GM15510 (cell line): ENCODE measurements around the gene INTS15.

ENCODE experiments used
- POLR2A ChIP-seq: IDR thresholded peaks from 3 replicates; pipeline ENCODE4 v1.6.1; 2011; ENCODE audit warnings: borderline replicate concordance; ENCODE audit not compliant: insufficient read length; ENCODE audit errors: extremely low read depth

The INTS15 gene

DNA sequence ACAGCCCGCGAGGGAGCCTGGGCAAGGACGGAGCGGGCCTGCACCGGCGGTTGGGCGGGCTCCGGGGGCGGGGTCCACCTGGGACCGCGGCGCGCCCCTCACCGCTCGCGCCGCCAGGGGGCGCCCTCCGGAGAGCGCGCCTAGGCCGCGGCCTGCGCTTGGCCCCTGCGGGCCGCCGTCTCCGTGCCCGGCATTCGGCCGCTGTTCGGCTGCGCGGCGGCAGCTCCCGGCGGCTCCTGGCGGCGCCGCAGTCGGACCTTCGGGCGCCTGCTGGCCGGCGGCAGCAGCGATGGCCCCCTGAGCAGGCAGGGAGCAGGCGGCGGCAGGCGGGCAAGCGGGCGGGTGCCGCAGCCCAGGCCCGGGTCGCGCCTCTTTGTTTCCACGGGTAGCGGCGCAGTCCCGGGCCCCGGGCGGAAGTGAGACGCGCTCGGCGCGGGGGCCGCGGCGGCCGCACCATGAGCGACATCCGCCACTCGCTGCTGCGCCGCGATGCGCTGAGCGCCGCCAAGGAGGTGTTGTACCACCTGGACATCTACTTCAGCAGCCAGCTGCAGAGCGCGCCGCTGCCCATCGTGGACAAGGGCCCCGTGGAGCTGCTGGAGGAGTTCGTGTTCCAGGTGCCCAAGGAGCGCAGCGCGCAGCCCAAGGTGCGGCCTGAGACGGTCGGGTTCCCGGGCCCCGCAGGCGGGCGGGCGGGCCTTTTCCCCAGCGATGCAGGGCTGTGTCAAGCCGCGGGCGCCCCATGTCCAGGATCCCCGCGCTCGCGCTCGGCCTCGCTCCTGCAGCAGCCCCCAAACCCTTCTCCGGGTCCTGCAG, at the start of gene INTS15:
TSS of gene INTS15 (plus strand) at position 193 of the 816 bp plus-strand sequence. CDS start at position 456, 263 bp downstream.
- peak; percentile 94 for TF ChIP-seq POLR2A

DNA sequence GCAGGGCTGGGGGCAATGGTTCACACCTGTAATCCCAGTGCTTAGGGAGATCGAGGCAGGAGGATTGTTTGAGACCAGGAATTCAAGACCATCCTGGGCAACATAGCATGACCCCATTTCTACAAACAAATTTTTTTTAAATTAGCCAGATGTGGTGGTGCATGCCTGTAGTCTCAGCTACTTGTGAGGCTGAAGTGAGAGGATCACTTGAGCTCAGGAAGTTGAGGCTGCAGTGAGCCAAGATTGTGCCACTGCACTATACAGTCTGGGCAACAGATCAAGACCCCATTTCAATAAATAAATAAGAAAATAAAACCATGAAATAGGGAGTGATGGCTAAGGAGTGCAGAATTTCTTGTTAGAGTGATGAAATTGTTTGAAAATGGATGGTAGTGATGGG, 47.5 kb upstream of the INTS15 start:
- no peak for TF ChIP-seq POLR2A

GRCh38 chr7:6545398-6546126, 44.3 kb upstream of the INTS15 start:
- no peak for TF ChIP-seq POLR2A

- TF ChIP-seq POLR2A: no peak
Observed at GRCh38 chr7:6546498-6547251, 43.1 kb upstream of the INTS15 start.

DNA sequence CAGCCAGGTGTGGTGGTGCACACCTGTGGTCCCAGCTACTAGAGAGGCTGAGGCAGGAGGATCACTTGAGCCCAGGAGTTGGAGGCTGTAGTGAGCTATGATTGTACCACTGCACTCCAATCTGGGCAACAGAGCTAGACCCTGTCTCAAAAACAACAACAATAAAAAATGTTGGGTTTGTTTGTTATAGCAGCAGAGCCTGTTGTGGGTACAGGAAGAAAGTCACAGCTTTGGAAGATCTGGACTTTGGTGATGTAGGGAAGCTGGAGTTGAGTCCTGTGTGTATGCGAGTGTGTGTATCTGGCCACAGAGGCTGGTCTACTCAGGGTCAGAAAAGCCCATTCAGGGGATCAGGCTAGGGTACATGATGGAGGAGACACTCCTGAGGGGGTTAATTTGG, 42.4 kb upstream of the INTS15 start:
- TF ChIP-seq POLR2A: no peak

- TF ChIP-seq POLR2A: no peak
Observed at GRCh38 chr7:6551016-6551511, 38.8 kb upstream of the INTS15 start, which contains the start of gene GRID2IP. Gene GRID2IP, minus strand, starts transcription at chr7:6551461. Its CDS starts 25 bp downstream, at chr7:6551436.

DNA sequence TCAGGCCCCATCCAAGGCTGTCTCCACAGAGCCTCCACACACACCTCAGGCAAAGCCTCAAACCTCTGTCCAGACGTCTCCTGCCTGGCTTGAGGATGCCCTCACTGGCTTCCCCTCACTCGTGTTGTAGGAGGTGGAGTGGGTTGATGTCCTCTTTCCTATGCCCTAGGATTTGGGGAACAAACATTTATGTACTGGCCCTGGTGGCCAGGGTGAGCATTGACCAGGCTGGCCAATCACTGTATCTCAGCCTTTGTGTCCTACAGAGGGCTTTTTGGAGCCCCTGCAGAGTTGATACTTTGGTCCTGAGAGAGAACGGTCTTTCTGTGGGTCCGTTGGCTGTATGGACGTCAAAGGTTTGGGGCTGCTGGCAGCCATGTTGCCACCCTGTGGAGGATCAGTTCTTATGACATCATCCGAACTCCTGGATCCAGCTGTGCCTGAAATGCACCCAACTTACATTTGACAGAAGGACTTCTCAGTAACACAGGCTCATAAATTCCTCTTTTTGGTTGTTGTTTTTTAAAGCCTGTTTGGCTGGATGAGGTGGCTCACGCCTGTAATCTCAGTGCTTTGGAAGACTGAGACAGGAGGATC, 36.3 kb upstream of the INTS15 start:
- TF ChIP-seq POLR2A: no peak

DNA sequence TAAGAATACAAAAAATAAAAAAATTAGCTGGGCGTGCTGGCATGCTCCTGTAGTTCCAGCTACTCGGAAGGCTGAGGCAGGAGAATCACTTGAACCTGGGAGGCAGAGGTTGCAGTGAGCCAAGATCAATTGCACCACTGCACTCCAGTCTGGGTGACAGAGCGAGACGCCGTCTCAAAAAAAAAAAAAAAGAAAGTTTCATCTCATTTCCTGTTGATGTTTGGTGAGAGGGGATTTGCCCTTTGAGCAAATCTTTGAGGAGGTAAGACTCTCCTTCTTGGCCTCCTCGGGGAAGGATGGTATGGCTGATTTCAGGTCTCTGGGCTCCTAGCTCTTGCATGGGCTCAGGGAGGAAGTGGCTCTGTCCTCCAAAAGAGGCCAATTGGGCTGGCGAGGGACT, 35.0 kb upstream of the INTS15 start:
- TF ChIP-seq POLR2A: no peak

DNA sequence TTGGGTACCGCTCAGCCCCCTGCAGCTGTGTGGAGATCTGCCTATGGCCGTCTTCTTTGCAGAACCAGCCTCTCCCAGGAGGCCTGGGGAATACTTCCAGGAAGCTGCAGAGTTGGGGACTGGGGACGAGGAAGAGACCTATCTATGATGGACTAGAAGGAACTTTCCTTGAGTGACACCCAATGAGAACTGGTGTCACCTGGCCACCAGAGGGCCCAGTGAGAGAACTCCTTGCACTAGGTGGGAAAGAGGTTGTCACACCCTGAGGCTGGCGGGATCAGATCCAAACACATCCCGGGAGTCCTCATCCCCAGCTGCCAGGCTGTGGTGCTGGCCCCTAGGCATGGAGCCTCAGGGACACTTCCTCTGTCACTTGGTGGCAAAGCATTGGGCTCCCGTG, 33.6 kb upstream of the INTS15 start:
- TF ChIP-seq POLR2A: no peak

- TF ChIP-seq POLR2A: no peak
Observed at GRCh38 chr7:6558837-6559236, 31.0 kb upstream of the INTS15 start.

GRCh38 chr7:6559896-6560295, 29.9 kb upstream of the INTS15 start:
- no peak for TF ChIP-seq POLR2A

DNA sequence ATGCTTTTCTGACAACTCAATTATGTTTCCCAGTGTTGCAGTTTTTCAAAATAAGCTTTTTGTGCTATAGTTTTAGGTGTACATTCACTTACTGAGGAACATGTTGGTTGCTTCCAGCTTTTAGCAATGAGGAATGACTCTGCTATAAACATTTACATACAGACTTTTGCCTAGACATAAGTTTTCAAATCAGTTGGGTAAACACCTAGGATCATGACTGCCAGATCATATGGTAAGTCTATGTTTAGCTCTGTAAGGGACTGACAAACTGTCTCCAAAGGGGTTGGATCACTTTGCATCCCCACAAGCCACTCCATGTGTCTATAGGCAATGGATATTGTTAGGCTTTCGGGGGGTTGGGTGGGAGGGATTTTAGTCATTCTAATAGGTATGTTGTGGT, 27.7 kb upstream of the INTS15 start:
- no peak for TF ChIP-seq POLR2A

- no peak for TF ChIP-seq POLR2A
Observed at GRCh38 chr7:6563936-6564770, 25.7 kb upstream of the INTS15 start.

DNA sequence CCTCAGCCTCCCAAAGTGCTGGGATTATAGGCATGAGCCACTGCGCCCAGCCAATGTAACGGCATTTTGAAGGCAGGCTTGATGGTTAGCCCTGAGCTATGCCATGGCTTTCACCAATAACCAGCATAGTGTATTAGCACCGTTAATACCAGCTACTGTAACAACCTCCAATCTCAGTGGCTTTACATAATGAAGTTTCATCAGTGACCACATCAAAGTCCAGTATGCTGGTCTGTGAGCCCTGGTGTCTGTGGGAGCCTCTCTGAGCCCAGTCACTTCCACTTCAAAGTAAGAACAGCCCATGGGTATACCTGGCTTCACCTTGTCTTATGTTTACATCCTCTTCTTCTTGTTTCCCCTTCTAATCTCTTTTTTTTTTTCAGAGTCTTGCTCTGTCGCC, 24.2 kb upstream of the INTS15 start:
- TF ChIP-seq POLR2A: no peak

GRCh38 chr7:6567886-6568285, 21.9 kb upstream of the INTS15 start:
- TF ChIP-seq POLR2A: no peak
